Fibroblast of villous mesenchyme (primary cell): ENCODE measurements around the gene OPRL1. TPM values are rescaled to one million over a fixed set of nuclear protein-coding genes. Genes with fewer than 3 reads are reported as not detected.

Source experiments
- DNase-seq: peaks from one replicate; pipeline ENCODE4 v3.0.0-alpha.2; 2010; ENCODE audit warnings: low read depth
- H3K4me3 ChIP-seq: 2 replicates; pipeline ENCODE4 v1.5.1; 2011; ENCODE audit warnings: low read depth, mild to moderate bottlenecking, low read length
- CTCF ChIP-seq: IDR thresholded peaks from 2 replicates; pipeline ENCODE4 v1.5.1; 2012; ENCODE audit warnings: low read depth, mild to moderate bottlenecking, low read length; ENCODE audit not compliant: insufficient read depth
- total RNA-seq: library from RNA; depleted of rRNA; stranded (reverse); fragments of >200 nt; gene quantifications from 2 replicates; pipeline ENCODE4 v1.2.3, GENCODE V29; 2012

The OPRL1 gene
- total RNA-seq, 1 donor: 1.7 TPM

GRCh38 chr20:64042054-64042781 is 37.7 kb upstream of the OPRL1 start:
- no peak for TF ChIP-seq CTCF
- DNase-seq: no peak
- peak overlapping the region; percentile 50 for H3K4me3 ChIP-seq

- TF ChIP-seq CTCF: no peak
- H3K4me3 ChIP-seq: no peak overlapping the region
- no peak for DNase-seq
Observed at GRCh38 chr20:64043768-64044167, 36.1 kb upstream of the OPRL1 start.

GRCh38 chr20:64044484-64045247 is 35.2 kb upstream of the OPRL1 start:
- no peak for TF ChIP-seq CTCF
- no peak overlapping the region for H3K4me3 ChIP-seq
- DNase-seq: peak; percentile 36

- DNase-seq: no peak
- no peak for TF ChIP-seq CTCF
- no peak overlapping the region for H3K4me3 ChIP-seq
Observed at GRCh38 chr20:64045346-64046011, 34.4 kb upstream of the OPRL1 start.

- no peak for TF ChIP-seq CTCF
- no peak for DNase-seq
- H3K4me3 ChIP-seq: no peak overlapping the region
Observed at GRCh38 chr20:64047046-64047389, 32.9 kb upstream of the OPRL1 start.

GRCh38 chr20:64047968-64048401 is 31.9 kb upstream of the OPRL1 start:
- DNase-seq: no peak
- H3K4me3 ChIP-seq: no peak overlapping the region
- TF ChIP-seq CTCF: no peak
